AG04450 (cell line): Measurements from ENCODE around the gene SUCLG2. TPM values are rescaled to one million over a fixed set of nuclear protein-coding genes. Genes with fewer than 3 reads are reported as not detected.

Experiments used
- CTCF ChIA-PET: fragments of 300-600, 350-600 bp; formaldehyde crosslinking; extraction: SDS; loops from one replicate; lab custom pipeline; 2022; ENCODE audit warnings: antibody characterized with exemption, inconsistent platforms; lab: Charles Lee
- POLR2A ChIA-PET: fragments of 350-600 bp; formaldehyde crosslinking; extraction: SDS; loops from one replicate; lab custom pipeline; 2021; ENCODE audit warnings: antibody characterized with exemption, inconsistent platforms; lab: Yijun Ruan, JAX
- DNase-seq: peaks from one replicate; pipeline ENCODE4 v3.0.0-alpha.2; 2011; ENCODE audit warnings: low read depth, low spot score
- H3K27ac ChIP-seq: one replicate; pipeline ENCODE4 v1.5.1; 2012; ENCODE audit warnings: low read depth, low read length, control low read depth
- H3K27me3 ChIP-seq: one replicate; pipeline ENCODE4 v1.6.0; 2012; ENCODE audit warnings: low read length; ENCODE audit not compliant: control insufficient read depth, insufficient read depth
- H3K4me3 ChIP-seq: 2 replicates; pipeline ENCODE4 v1.5.1; 2011; ENCODE audit warnings: mild to moderate bottlenecking, low read depth, low read length, control low read depth
- H3K9me3 ChIP-seq: 2 replicates; pipeline ENCODE4 v1.5.1; 2012; ENCODE audit warnings: low read length; ENCODE audit not compliant: control insufficient read depth, insufficient read depth
- CTCF ChIP-seq: IDR thresholded peaks from 2 replicates; pipeline ENCODE4 v1.5.1; 2011; ENCODE audit warnings: low read depth, low read length, control low read depth, inconsistent platforms
- polyA plus RNA-seq: library from polyadenylated mRNA; depleted of rRNA; stranded (reverse); fragments of >200 nt; gene quantifications from 2 replicates; pipeline ENCODE4 v1.2.3, GENCODE V29; 2011

Gene SUCLG2
- polyA plus RNA-seq, 1 experiment = 54.2 TPM

DNA sequence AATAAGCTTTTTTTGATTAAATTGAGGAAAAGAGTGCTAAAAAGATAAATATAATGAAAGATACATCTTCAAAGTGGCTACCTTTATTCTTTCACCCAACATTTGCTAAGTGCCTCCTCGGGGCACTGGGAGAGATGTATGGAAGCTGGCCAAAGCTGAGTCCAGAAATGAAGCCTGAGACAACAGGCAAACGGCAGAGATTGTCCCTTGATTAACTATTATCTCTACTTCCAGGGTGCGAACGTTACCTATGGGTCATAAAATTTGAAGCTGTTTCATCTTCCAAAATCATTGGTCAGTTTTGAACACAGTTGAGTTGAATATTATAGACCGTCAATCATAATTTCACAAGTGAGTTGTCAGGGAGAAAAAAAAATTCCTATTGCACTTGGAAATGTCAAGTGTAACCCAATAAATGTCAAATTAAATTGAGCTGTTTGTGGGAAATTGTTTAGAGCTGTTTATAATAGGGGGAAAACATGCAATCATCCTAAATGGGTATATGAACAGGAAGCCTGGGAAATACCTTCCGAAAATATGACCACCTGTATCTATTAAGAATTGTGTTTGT is 73.9 kb downstream of the SUCLG2 start:
- no peak for TF ChIP-seq CTCF
- ChIA-PET CTCF (no interaction called here), POLR2A (no interaction called here)
- no peak overlapping the region for H3K4me3 ChIP-seq
- H3K27ac ChIP-seq = no peak overlapping the region
- no peaks in the 10 kb centered on the region for H3K9me3 ChIP-seq
- no peaks in the 10 kb centered on the region for H3K27me3 ChIP-seq
- no peak for DNase-seq

DNA sequence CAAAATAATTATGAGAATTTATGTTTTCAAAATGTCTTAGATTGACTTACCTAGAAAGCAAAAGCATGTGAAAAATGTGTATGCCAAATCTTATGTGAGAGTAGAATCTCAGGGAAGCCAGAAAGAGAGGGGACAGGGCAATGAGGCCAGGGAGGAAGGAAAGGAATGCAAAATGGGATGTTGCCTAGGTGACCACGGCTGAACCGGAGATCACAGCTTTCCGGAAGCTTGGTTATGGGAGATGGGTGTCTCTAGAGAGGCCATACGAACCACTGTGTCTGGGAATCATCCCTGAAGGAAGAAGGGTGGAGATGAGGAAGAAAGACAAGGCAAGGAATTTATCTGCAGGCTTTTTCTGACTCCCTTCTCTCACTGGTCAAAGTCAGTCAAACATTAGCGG is 76.0 kb downstream of the SUCLG2 start:
- H3K27me3 ChIP-seq = no peaks in the 10 kb centered on the region
- POLR2A ChIA-PET = no interaction called here
- CTCF ChIA-PET = no interaction called here

GRCh38 chr3:67576441-67576840 is 78.0 kb downstream of the SUCLG2 start:
- no peak for DNase-seq
- Histone ChIP-seq H3K4me3 (no peak overlapping the region), H3K9me3 (no peaks in the 10 kb centered on the region), H3K27ac (no peak overlapping the region), H3K27me3 (no peaks in the 10 kb centered on the region)
- no peak for TF ChIP-seq CTCF
- ChIA-PET CTCF (no interaction called here), POLR2A (no interaction called here)

More for the DNA sequence above, 76.0 kb downstream of the SUCLG2 start:
- TF ChIP-seq CTCF = no peak
- H3K27ac ChIP-seq = no peak overlapping the region
- DNase-seq = no peak
- H3K9me3 ChIP-seq = no peaks in the 10 kb centered on the region
- H3K4me3 ChIP-seq = no peak overlapping the region

DNA sequence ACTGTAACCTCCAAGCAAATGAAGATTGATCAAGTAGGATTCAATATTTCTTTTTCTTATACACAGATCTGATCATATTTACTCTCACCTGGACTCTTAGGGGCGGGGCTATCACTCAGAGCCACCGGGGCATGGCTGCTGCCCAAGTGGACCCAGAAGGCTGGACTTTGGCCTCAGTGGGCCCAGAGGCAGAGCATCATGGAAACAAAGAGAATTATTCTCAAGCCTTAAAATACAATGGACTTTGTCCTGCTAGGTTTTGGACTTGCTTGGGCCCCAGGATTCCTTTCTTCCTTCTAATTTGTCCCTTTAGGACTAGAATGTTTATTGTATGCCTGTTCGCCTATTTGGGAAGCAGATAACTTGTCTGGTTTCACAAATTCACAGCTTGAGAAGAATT is 85.1 kb downstream of the SUCLG2 start:
- ChIA-PET CTCF (no interaction called here), POLR2A (no interaction called here)
- H3K27ac ChIP-seq = no peak overlapping the region
- H3K27me3 ChIP-seq = no peaks in the 10 kb centered on the region
- DNase-seq = no peak
- no peaks in the 10 kb centered on the region for H3K9me3 ChIP-seq
- no peak overlapping the region for H3K4me3 ChIP-seq
- no peak for TF ChIP-seq CTCF

DNA sequence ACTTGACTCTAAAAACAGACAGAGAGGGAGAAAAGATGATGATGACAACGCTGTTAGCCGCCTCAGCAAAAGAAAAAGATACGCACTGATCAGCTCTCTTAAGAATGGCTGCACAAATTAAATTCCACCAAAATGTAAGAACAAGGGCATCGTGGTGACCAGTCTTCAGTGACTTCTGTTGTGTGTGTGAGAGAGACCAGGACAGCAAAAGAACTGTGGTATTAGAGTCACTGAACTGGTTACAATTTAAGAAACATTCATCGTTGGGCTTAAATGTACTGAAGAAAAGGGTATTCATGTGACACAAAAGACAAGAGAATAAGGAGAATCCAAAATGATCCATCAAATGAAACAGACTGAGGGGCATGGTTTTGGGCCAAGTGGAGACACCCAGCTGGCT is 86.5 kb downstream of the SUCLG2 start:
- H3K9me3 ChIP-seq = no peaks in the 10 kb centered on the region
- no peak overlapping the region for H3K4me3 ChIP-seq
- no peak overlapping the region for H3K27ac ChIP-seq
- ChIA-PET POLR2A (no interaction called here), CTCF (interaction anchor here (0.6 kb wide), 1 partner anchor 885 kb away, joined by 3 read pairs; no protein-coding TSS in a partner anchor)
- TF ChIP-seq CTCF = no peak
- no peak for DNase-seq
- no peaks in the 10 kb centered on the region for H3K27me3 ChIP-seq
